DOHH2 (cell line): ENCODE measurements around the gene SLC29A1.

Source experiments
- H3F3A ChIP-seq: fragments of 200-600 bp; sonication (generic), shearing (Covaris generic); 2 replicates; pipeline ENCODE4 v1.6.0; 2016; ENCODE audit warnings: antibody characterized with exemption, mild to moderate bottlenecking; ENCODE audit not compliant: control insufficient read depth, insufficient read depth
- H3K27ac ChIP-seq: fragments of 200-600 bp; sonication (generic); 2 replicates; pipeline ENCODE4 v1.5.1; 2014; ENCODE audit warnings: low read depth, mild to moderate bottlenecking, low read length, moderate library complexity
- H3K27me3 ChIP-seq: fragments of 200-600 bp; sonication (generic); 2 replicates; pipeline ENCODE4 v1.6.1; 2014; ENCODE audit warnings: mild to moderate bottlenecking, low read length, mixed read lengths; ENCODE audit not compliant: control insufficient read depth
- H3K36me3 ChIP-seq: fragments of 200-600 bp; sonication (generic); 2 replicates; pipeline ENCODE4 v1.6.1; 2014; ENCODE audit warnings: mild to moderate bottlenecking, low read length, moderate library complexity, mixed read lengths; ENCODE audit not compliant: control insufficient read depth
- H3K4me1 ChIP-seq: fragments of 200-600 bp; sonication (generic); 2 replicates; pipeline ENCODE4 v1.6.1; 2014; ENCODE audit warnings: mild to moderate bottlenecking, low read length, mixed read lengths; ENCODE audit not compliant: control insufficient read depth
- H3K4me2 ChIP-seq: fragments of 200-600 bp; sonication (generic); 2 replicates; pipeline ENCODE4 v1.6.0; 2014; ENCODE audit warnings: mild to moderate bottlenecking, low read length, moderate library complexity
- H3K4me3 ChIP-seq: fragments of 200-600 bp; sonication (generic); 2 replicates; pipeline ENCODE4 v1.5.1; 2014; ENCODE audit warnings: mild to moderate bottlenecking, low read length, mixed read lengths
- H3K79me2 ChIP-seq: fragments of 200-600 bp; sonication (generic); 2 replicates; pipeline ENCODE4 v1.6.1; 2014; ENCODE audit warnings: mild to moderate bottlenecking, low read length, mixed read lengths; ENCODE audit not compliant: control insufficient read depth
- H3K9me2 ChIP-seq: fragments of 200-600 bp; sonication (generic); replicated peaks from 2 replicates; pipeline ENCODE4 v1.6.1; 2014; ENCODE audit warnings: mild to moderate bottlenecking, low read length, mixed read lengths; ENCODE audit not compliant: control insufficient read depth
- H3K9me3 ChIP-seq: fragments of 200-600 bp; sonication (generic); 2 replicates; pipeline ENCODE4 v1.6.1; 2014; ENCODE audit warnings: antibody characterized with exemption, low read length, mixed read lengths; ENCODE audit not compliant: control insufficient read depth, insufficient read depth
- H4K20me1 ChIP-seq: fragments of 200-600 bp; sonication (generic); 2 replicates; pipeline ENCODE4 v1.6.0; 2014; ENCODE audit warnings: low read depth, mild to moderate bottlenecking, antibody characterized with exemption, low read length, moderate library complexity; ENCODE audit not compliant: control insufficient read depth, insufficient read depth
- CTCF ChIP-seq: fragments of 200-600 bp; sonication (generic); IDR thresholded peaks from one replicate; pipeline ENCODE4 v1.5.1; 2014; ENCODE audit warnings: antibody characterized with exemption, mild to moderate bottlenecking, low read depth, low read length; ENCODE audit not compliant: poor library complexity, severe bottlenecking
- EZH2phosphoT487 ChIP-seq: fragments of 200-600 bp; sonication (generic); IDR thresholded peaks from 2 replicates; pipeline ENCODE4 v1.6.1; 2017; ENCODE audit warnings: borderline replicate concordance, mild to moderate bottlenecking, antibody characterized with exemption, low read length, moderate library complexity, mixed read lengths

The SLC29A1 gene

GRCh38 chr6:44270526-44271405 lies 47.4 kb downstream of the SLC29A1 start:
- Histone ChIP-seq H3K9me3 (no peaks in the 10 kb centered on the region), H3K4me1 (peaks cover 35% of the 10 kb centered on the region), H3K27ac (no peak overlapping the region), H3K79me2 (no peaks in the 10 kb centered on the region), H3K4me2 (peak overlapping the region; percentile 57), H4K20me1 (no peaks in the 10 kb centered on the region), H3K27me3 (peaks cover 55% of the 10 kb centered on the region), H3K4me3 (peak overlapping the region; percentile 46), H3F3A (peaks cover 13% of the 10 kb centered on the region), H3K36me3 (no peaks in the 10 kb centered on the region), H3K9me2 (no peaks in the 10 kb centered on the region)
- TF ChIP-seq CTCF (no peak), EZH2phosphoT487 (no peak; the same call in 1 of the 2 replicates)

GRCh38 chr6:44271406-44271723 lies 48.0 kb downstream of the SLC29A1 start:
- H3K4me1 ChIP-seq = peaks cover 29% of the 10 kb centered on the region
- TF ChIP-seq CTCF = no peak
- TF ChIP-seq EZH2phosphoT487 = peak; percentile 73; the same call in 1 of the 2 replicates
- H3K27ac ChIP-seq = no peak overlapping the region
- H3K9me3 ChIP-seq = no peaks in the 10 kb centered on the region
- H3K36me3 ChIP-seq = no peaks in the 10 kb centered on the region
- H3K4me2 ChIP-seq = peak overlapping the region; percentile 57
- H3K4me3 ChIP-seq = peak overlapping the region; percentile 46
- H3F3A ChIP-seq = peaks cover 13% of the 10 kb centered on the region
- no peaks in the 10 kb centered on the region for H3K79me2 ChIP-seq
- H3K9me2 ChIP-seq = no peaks in the 10 kb centered on the region
- no peaks in the 10 kb centered on the region for H4K20me1 ChIP-seq
- H3K27me3 ChIP-seq = peaks cover 56% of the 10 kb centered on the region

- H3K9me3 ChIP-seq = no peaks in the 10 kb centered on the region
- TF ChIP-seq CTCF (no peak), EZH2phosphoT487 (no peak)
- no peaks in the 10 kb centered on the region for H3K36me3 ChIP-seq
- H3K79me2 ChIP-seq = no peaks in the 10 kb centered on the region
- no peaks in the 10 kb centered on the region for H3K9me2 ChIP-seq
- H3K27me3 ChIP-seq = peaks cover 59% of the 10 kb centered on the region
- H3F3A ChIP-seq = peaks cover 10% of the 10 kb centered on the region
- no peak overlapping the region for H3K4me3 ChIP-seq
- no peaks in the 10 kb centered on the region for H4K20me1 ChIP-seq
- peaks cover 24% of the 10 kb centered on the region for H3K4me1 ChIP-seq
- H3K27ac ChIP-seq = no peak overlapping the region
- no peak overlapping the region for H3K4me2 ChIP-seq
Measured at GRCh38 chr6:44271914-44272313, 48.5 kb downstream of the SLC29A1 start.
